Measurements from ENCODE around the gene AUTS2.

Gene AUTS2

DNA sequence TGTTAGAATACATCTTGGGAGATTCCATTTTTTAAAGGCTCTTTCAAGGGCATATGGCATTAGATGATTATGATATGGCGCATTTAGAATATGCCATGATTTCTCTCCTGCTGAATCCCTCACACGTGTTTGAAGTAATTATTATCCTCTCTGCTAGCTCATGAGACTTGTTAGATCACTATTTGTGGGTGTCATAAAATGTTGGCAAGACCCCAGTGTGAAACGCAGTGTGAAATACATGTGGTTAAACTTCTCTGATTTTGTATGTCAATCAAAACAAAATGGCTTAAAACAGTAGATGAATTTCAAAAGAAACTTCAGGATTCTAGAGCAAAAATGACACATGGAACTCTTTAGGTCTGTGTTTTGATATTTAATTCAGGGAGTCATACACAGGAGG, 560.8 kb downstream of the AUTS2 start:
- DNase-seq: no peak

DNA sequence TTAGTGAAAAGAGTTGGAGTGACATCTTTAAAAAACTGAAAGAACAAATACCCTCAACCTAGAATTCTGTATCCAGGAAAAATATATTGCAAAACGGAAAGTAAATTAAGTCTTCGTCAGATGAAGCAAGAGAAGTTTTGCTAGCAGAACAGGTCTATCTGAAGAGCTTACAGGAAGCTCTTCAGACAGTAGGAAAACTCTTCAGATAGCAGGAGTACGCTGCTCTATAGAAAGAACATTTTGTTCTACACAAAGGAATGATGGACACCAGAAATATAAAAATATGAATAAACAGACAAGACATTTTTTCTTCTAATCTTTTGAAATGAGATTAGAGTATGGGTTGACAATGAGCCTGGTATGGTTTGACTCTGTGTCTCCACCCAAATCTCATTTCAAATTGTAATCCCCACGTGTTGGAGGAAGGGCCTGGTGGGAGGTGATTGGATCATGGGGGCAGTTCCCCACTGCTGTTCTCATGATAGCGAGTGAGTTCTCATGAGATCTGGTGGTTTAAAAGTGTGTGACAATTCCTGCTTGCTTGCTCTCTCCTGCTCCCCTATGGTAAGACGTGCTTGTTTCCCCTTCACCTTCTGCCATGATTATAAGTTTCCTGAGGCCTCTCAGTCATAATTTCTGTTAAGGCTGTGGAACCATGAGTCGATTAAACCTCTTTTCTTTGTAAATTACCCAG, 567.3 kb downstream of the AUTS2 start:
- DNase-seq: no peak

DNA sequence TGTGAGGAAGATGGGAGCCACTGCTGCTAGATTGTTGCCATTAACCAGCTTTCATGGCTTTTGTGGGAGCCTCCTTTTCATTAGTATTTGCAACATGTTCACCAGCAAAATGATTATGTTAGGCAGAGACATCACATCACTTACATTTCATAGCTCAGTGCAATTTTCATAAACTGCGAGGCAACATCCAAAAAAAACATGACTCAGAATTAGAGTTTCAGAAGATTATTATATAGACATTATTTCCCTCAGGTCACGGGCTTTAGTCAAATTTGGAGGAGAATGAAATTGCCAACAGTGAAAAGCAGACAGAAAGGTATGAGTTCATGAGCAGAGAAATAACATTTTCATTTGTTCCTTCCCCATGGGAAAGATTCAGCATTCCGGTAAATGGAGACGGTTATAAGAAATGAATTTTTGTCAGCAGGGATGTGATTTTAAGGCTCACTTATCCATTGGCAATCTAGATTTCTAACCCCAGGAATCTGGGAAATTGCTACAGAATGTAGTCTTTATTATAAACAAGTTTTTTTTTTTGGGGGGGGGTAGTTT, 573.2 kb downstream of the AUTS2 start:
- DNase-seq: no peak

DNA sequence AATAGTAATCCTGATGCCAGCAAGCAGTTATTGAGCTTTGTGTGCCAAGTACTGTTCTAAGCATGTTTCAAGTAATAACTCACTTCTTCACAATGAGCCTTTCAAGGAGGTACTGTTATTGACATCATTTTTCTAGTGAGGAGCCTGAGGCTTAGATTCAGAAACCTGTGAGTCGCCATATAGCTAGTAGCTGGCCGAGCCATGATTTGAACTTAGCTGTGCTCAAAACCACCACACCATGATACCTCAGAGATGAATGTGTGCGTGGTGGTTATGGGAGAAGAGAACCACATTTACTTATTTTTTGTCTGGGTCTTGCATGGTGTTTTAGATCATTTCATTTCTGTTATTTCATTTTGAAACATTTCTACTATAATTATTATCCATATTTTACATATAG, 578.9 kb downstream of the AUTS2 start:
- no peak for DNase-seq

DNA sequence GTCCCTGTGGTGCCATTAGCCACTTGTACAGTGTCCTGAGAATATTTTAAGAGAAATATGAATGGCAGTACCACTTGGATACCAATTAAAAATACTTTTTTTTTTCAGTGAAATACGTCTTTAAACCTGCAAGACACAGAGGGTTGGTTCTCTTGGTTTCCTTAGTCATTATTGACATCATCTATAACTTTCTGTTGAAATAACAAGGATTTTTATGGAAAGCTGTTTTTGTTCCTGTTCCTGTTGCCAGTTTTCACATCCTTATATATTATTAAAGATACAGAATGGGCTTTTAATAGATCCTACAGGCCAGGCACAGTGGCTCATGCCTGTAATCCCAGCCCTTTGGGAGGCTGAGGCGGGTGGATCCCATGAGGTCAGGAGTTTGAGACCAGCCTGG, 579.9 kb downstream of the AUTS2 start:
- DNase-seq: no peak

DNA sequence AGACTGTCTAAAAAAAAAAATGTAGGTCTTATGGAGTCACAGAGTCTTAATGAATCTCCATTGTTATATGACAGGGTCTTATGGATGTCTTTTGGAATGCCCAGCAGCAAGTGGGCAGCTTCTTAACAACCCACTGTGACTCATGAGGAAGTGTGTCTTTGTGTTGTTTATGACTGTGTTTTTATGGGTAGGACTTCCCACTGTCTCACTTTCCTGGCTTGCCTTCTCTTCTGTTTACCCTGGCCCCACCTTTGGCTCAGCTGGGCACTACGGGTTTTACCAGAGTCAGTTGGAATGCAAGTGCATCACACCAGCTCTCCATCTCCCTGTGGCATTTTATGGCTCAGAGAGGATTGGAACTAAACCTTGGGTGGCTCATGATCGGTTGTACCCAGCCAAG, 580.5 kb downstream of the AUTS2 start:
- no peak for DNase-seq

DNA sequence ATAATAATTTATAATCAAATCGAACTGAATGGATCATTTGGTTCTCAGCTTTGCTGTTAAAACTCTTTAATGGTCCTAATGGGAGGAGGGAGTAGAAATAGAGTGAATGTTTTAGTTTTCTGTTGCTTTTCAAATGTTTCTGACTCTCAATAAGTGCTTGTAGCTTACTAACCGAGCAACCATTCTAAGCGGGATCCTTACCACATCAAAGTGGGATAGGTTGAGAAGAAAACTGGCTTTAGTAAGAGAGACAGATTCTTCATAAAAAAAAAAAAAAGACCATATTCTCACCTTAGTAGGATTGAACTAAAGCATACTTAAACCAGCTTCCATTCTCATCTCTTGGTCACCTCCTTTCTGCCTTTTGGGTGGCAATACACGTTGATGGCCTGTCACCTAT, 584.2 kb downstream of the AUTS2 start:
- no peak for DNase-seq

DNA sequence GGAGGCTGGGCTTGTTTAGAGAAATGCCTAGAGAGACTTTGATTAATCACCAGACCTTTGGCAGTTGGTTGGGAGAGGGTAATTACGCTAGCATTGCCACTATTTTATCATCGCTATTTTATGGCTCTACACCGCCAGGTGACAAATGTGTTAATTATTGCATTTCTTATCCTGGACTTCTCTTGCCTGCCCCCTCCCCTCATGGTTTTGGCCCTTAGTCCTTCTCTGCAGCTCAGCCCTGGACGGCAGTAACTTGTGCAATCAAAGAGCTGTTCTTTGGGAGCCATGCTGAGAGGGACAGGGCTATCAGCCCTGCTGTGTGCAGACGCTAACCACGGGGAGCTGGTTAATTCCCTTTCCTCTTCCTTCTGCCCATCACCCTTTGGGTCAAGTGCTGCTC, 585.0 kb downstream of the AUTS2 start:
- no peak for DNase-seq

DNA sequence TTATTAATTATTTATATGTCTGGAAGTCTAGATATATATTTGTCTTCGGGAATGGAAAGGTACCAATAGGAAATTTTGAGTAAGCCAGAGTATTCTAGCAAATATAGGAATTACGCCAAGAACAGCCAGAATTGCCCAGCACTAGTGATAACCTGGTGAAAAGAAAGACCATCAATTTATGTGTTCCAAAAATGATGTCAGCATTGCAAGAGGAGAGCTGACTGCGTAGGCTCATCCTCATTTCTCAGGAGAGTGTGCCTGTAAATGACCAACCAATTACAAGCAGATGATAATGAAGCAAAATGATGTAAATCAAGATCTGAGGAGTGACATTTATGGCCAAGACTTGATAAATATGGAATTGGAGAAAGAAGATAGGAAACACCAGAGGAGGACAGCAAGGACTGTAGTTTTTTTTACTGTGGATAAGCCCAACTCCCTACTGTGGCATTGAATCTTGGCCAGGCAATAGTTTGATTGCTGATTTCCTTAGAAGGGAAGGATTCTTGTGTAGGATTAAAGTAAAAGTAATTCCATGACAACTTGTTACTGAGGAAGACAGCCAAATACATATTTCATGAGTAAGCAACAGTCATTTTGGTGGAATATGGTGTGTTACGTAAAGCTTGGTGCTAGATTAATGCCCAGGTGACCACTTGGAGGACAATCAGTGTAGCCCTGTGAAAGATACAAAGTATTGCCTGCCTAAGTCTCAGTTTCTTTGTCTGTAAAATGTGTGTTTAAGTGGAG, 590.8 kb downstream of the AUTS2 start:
- DNase-seq: no peak

DNA sequence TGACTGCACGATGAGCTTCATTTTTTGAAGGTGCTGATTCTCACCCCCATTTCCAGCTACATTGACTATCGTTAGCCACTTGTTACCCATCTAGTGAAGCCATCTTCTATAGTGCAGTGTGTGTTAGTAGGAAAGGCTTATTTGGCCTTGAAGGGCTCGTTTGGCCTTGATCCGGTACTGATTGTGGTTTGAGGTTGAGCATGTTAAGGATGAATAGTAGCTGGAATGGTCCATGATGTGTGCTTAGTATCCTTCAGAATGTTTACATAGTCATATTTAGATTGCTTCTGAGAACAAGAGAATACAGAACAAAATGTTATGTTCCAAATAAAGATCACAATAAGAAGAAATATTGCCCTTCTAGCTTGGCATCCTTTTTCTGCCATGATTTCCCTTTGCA, 591.5 kb downstream of the AUTS2 start:
- DNase-seq: no peak

DNA sequence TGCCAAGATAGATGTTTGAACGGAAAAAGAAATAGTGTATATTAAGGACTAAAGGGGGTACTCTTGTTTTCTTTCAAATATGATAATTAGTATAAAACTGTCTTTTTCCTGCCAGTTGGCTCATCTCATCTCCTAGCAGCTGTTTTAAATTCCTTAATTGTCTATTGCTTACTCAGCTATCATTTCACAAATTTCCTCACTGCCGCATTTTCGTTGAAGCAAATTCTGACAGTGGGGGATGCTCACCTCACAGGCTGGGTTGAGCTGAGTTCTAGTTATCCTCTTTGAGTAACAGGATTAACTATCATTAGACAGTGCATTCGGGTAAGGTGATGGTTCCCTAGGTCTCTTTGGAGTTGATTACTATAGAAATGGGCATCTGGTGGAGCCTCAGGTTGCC, 592.0 kb downstream of the AUTS2 start:
- DNase-seq: no peak

DNA sequence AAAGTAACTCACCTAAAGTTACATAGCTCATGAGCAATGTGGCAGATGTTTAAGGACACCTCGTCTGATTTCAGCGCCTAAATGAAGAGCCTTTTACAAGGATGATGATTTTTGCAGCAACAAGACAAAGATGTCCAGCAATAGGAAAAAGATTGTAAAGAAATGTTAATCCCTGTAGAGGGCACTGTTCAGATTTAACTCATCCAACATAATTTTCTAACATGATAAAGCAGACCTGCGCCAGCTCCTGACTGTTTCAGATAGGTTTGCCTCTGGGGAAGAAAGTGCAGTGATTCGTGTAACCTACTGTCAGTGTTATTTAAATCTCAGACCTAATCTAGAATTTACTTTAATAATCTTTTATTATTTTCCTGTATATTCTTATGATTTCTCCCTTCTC, 595.2 kb downstream of the AUTS2 start:
- DNase-seq: no peak

DNA sequence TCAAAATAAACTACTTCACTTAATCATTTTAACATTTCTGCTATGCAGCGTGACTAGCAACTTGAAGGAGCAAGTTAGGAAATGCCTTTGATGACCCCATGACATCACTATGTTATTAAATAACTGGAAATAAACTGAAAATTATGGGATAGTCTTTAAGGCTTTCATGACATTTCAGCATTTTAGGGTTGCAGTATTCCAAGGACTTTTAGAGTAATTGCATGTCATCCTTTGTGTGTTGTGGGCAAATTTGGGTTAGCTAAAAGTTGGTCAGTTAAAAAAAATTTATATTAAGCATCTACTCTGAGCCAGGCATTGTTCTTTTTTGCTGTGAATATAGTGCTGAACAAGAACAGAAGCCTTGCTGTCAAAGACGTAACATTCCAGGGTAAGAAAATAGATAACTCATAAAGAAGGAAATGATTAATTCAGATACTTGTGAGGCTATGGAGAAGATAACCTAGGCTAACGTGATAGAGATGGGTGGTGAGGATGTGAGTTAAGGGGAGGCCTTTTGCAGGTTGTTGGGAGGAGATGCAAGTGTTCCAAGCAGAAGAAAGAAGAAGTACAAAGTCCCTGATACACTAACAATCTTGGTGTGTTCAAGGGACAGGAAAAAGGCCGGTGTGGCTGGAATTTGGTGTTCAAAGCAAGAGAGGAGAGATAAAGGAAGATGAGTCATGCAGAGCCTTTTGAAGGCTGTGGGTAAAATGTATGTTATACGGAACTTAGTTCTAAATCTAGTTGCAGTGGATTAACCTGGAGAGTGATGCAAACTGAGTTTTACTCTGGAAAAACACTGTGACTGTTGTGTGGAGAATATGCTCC, 610.2 kb downstream of the AUTS2 start:
- DNase-seq: no peak

DNA sequence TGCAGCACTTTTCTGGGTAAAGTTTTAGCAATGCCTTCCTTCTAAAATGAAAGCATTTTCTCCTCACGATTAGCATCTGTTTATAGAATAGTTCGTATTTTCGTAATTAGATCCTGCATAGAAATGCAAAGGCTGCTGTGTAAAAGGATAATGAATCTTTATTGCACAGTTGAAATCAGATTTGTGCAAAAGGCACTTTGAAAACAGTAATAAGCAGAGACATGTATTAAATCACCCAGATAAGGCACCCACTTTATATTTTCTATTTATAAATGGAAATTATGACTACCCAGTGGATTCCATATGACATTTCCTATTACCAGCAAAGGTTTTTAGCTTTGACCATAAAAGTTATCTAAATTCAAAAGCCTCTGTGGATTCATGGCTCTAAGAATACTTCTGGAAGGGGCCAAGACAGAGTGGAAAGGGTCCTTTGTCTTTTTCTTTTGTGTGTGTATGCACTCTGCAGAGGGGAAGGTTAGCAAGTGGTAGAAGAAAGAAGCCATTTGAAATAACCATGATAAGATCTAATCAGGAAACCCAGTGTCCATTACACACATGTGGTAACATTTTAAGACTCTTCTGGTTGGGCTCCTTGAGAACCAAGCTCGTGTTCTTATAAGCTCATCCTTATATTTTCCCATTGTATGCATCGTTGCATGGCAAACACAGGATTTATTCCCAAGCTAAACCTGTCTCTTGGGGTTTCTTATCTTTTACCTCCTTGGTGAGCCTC, 612.1 kb downstream of the AUTS2 start:
- DNase-seq: no peak

DNA sequence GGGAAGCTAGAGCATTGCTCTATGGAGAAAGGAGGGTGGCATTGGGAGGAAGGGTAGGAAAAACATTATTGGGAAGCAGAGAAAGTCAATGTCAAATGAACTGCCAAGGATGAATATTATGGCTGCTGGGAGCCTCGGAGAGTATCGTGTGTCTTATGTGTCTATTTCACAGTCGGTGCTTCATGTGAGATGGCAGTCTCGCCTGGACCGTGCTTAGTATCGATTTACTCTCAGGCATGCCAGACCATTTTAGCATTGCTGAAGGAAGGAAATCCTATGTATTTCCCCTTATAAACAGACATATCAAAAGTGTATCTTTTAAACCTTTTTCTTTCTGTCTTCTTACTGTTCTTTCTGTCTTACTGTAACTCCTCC, 612.6 kb downstream of the AUTS2 start:
- no peak for DNase-seq

DNA sequence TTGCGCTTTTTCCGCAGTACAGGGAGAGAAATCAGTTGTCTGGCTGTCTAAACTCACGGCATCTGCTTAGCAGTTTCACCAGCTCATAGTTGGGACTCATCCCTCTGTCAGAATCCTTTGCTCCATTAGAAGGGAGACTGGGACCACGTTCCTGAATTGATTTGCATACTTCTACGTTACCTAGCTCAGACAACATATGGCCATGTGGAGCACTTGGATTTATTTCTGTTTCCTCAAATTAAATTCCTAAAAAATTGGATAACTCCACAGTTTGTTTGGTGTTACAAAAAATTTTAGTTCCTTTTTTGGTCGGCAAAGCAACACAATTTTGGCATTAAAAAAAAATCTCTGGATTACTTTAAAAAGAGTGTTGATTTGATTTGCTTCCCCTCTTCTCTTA, 614.0 kb downstream of the AUTS2 start:
- no peak for DNase-seq

DNA sequence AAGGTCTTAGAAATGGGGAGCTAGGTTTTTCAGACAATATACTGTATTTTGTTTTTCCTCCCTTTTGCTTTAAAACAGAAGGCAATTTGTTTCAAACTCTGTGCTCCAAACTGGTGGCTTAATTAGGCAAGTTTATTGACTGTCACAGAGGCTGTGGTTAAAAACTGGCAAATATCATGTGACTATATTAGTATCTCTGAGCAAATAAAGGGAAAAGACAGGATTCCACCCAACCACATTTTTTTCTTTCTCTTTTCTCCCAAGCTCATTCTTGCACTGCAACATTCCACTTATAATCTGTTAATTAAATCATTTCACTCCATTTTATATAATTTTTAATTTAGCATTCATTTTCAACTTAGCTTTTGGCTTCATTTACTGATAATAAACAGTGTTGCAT, 615.8 kb downstream of the AUTS2 start:
- DNase-seq: no peak

DNA sequence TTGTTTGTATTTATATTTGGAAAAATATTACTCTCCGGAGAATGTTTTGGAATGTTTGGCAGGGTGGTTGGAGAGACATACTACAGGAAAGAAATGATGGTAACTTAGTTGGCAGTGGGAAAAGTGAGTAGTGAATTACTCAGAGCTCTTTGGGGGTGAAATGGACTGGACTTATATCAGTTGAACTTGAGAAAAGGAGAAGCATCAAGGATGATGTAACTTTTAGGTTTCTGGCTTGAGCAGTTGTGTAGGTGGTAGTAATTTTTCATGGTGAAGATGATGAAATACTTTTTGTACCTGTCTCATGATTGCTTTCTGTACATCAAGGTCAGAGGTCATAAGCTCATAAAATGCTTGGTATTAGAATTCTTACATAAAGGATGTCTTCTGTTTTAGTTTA, 617.2 kb downstream of the AUTS2 start:
- no peak for DNase-seq

DNA sequence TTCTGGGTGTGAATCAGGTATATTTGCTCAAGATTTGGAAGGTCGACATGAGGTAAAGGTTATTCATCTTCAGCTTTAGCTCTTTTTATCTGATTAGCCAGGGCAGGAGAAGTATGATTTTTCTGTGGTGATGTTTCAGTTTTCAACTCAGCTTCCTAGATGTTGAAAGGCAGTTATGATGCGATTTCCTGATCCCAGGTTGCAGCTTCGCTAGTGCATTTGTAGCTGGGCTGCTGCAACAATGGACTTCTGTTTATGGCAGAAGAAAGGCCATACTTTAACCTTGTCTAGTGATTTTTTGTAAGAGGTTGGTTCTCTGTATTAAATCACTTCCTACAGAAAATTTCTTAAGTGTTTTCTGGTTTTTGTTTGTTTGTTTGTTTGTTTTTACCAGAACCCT, 619.3 kb downstream of the AUTS2 start:
- DNase-seq: no peak

DNA sequence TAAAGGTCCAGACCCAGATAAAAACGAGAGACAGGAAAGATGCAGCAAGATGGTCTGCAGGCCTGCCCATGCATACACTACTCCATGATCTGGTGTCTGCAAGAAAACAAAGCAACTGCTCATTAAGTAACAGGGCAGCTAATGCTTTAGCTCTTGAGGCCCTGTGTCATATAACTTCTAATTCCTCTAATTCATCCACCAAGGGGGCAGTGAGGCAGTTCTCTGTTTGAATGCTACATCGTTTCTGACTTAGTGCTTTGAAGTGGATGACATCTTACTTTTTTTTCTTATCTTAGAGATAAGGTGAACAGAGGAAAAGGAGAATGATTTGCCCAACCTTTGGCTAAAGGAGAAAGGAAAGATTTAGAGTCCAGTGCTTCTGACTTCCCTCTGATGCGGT, 619.7 kb downstream of the AUTS2 start:
- no peak for DNase-seq

DNA sequence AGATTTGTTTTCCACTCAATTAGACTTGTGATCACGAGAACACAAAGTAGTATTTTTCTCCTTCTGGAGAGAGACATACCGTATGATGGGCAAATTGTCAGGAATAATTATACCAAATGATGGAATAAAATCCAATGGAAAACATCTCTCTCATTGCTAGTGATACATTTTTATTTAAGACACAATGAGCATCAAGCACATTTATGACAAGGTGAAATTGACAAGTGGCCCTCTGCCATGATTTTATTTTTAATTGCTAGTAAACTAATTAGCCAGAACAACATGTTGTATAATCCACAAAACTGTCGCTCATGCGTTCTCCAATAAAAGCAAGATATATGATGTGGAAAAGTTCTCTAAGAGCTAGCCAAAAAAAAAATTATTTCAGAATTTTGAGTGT, 620.8 kb downstream of the AUTS2 start:
- no peak for DNase-seq

DNA sequence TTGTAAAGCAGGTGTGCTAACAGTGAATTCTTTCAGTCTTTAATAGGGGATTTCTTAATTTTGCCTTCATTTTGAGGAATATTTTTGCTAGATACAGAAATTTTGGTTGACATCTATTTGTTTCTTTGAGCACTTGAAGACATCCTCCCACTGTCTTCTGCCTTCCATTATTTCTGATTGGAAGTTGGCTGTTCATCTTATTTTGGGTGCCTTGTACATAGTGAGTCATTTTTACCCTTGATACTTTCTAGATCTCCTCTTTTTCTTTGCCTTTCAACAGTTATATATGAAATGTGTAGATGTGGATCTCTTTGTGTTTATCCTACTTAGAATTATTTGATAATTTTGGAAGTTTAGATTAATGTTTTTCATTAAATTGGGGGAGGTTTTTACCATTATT, 631.0 kb downstream of the AUTS2 start:
- DNase-seq: no peak

DNA sequence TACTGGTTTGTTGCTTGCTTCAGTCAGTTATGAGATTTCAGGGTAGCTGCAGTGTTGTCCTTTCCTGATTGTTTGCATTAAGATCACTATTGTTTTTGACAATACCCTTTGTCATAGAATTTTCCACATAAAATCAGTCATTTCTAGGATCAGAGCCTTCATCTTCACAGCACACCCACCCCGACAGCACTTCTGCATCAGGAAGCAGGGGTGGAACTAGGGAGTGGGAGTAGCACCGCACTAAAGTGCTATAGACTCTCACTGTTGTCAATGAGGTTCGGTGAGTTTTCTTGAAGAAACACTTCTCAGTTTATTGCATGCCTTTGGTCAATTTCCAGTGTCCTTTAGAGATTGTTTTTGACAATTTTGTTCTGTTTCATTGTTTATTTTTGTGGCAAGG, 632.5 kb downstream of the AUTS2 start:
- DNase-seq: no peak
